K562 (cell line): ENCODE data around the gene NTN3. TPM values are rescaled to one million over a fixed set of nuclear protein-coding genes. Genes with fewer than 3 reads are reported as not detected.

ENCODE experiments used
- COPS2 ChIP-seq: fragments of 450-650 bp; conservative IDR thresholded peaks from 2 replicates; pipeline ENCODE4 v1.6.1; 2016; ENCODE audit warnings: mild to moderate bottlenecking, moderate library complexity
- HDAC8 ChIP-seq: fragments of 450-650 bp; IDR thresholded peaks from 2 replicates; pipeline ENCODE4 v1.6.1; 2016; ENCODE audit warnings: mild to moderate bottlenecking, missing genetic modification characterization, moderate library complexity, missing compliant biosample characterization
- RREB1 ChIP-seq: fragments of 250-450 bp; sonication (Bioruptor Pico); IDR thresholded peaks from 2 replicates; pipeline ENCODE4 v1.4.0; 2020
- SMARCA4 ChIP-seq: fragments of 450-650 bp; IDR thresholded peaks from 2 replicates; pipeline ENCODE4 v1.6.1; 2016
- ZBTB7A ChIP-seq: IDR thresholded peaks from 2 replicates; pipeline ENCODE4 v1.6.1; 2011; ENCODE audit warnings: low read depth, mild to moderate bottlenecking, low read length, moderate library complexity, borderline replicate concordance; ENCODE audit not compliant: control insufficient read depth
- ZFPM2 ChIP-seq: fragments of 250-450 bp; sonication (Bioruptor Pico); IDR thresholded peaks from 2 replicates; pipeline ENCODE4 v1.5.1; 2022; ENCODE audit warnings: mild to moderate bottlenecking
- ZNF165 ChIP-seq: fragments of 250-450 bp; sonication (Bioruptor Pico); IDR thresholded peaks from 2 replicates; pipeline ENCODE4 v1.4.0; 2020; ENCODE audit warnings: borderline replicate concordance
- ZNF175 ChIP-seq: fragments of 200-800 bp; sonication (Bioruptor generic); IDR thresholded peaks from 2 replicates; pipeline ENCODE4 v1.6.1; 2016; ENCODE audit warnings: low read depth, mild to moderate bottlenecking, missing genetic modification characterization, missing compliant biosample characterization
- ZNF253 ChIP-seq: fragments of 250-450 bp; sonication (Bioruptor Pico); conservative IDR thresholded peaks from 2 replicates; pipeline ENCODE4 v1.6.1; 2021; ENCODE audit warnings: mild to moderate bottlenecking
- ZNF398 ChIP-seq: fragments of 250-450 bp; sonication (Bioruptor Pico); IDR thresholded peaks from 2 replicates; pipeline ENCODE4 v1.8.0; 2021; ENCODE audit warnings: moderate library complexity, mild to moderate bottlenecking, inconsistent platforms
- ZNF518B ChIP-seq: fragments of 250-450 bp; sonication (Bioruptor Pico); IDR thresholded peaks from 2 replicates; pipeline ENCODE4 v1.5.0; 2021; ENCODE audit warnings: mild to moderate bottlenecking, moderate library complexity
- ZNF707 ChIP-seq: fragments of 250-450 bp; sonication (Bioruptor Pico); conservative IDR thresholded peaks from 2 replicates; pipeline ENCODE4 v1.8.0; 2022; ENCODE audit warnings: inconsistent platforms, mild to moderate bottlenecking, moderate library complexity
- polyA plus RNA-seq, 8 experiments: library from polyadenylated mRNA; depleted of rRNA in 4 of 8; stranded (reverse) in 5 of 8; unstranded in 3 of 8; fragments of >200 nt; fragmentation: Nextera tagmentation in 2 of 8; fragmentation: Illumina TruSeq in 1 of 8; extraction: Ambion mirVana in 2 of 8; extraction: Trizol in 1 of 8; gene quantifications; 2 replicates each; pipeline versions ENCODE4 v1.2.1 to v1.2.3, GENCODE V29; 2011 to 2014; ENCODE audit warnings: inconsistent platforms in 1 of 8, missing spikeins in 1 of 8
- total RNA-seq, 7 experiments: library from RNA; depleted of rRNA in 6 of 7; stranded (reverse); fragments of >200 nt in 6 of 7; fragmentation: Illumina TruSeq in 2 of 7; extraction: Trizol in 2 of 7; gene quantifications; 2 replicates each; pipeline versions ENCODE4 v1.2.1 to v1.2.3, GENCODE V29; 2011 to 2021; ENCODE audit warnings: low replicate concordance in 1 of 7
- TF ChIP-seq, protein P1 (sequence below): fragments of 450-650 bp; formaldehyde crosslinking; IDR thresholded peaks from 2 replicates; pipeline ENCODE4 v1.4.0; 2020; ENCODE audit warnings: mild to moderate bottlenecking, moderate library complexity

Gene NTN3
- total and polyA plus RNA-seq, 9 of the 15 experiments (the other 6 are each of a cell fraction or from before 2014, with no cell fraction given) = not detected

GRCh38 chr16:2474877-2475412 lies 3.8 kb downstream of the NTN3 start, which contains the start of gene TBC1D24 (continued):
- TF ChIP-seq RREB1 (CRISPR knock-in tag) (no peak), ZNF518B (CRISPR knock-in tag) (no peak), ZNF707 (CRISPR knock-in tag) (no peak), ZFPM2 (CRISPR knock-in tag) (no peak), ZNF165 (CRISPR knock-in tag) (no peak), ZBTB7A (0 out of 2 replicates have a peak, but pooled peaks have one; percentile 73), ZNF175 (CRISPR knock-in tag) (no peak), HDAC8 (no peak), ZNF253 (CRISPR knock-in tag) (no peak), ZNF398 (CRISPR knock-in tag) (no peak), COPS2 (no peak), SMARCA4 (no peak)
- TF ChIP-seq, protein P1, sequence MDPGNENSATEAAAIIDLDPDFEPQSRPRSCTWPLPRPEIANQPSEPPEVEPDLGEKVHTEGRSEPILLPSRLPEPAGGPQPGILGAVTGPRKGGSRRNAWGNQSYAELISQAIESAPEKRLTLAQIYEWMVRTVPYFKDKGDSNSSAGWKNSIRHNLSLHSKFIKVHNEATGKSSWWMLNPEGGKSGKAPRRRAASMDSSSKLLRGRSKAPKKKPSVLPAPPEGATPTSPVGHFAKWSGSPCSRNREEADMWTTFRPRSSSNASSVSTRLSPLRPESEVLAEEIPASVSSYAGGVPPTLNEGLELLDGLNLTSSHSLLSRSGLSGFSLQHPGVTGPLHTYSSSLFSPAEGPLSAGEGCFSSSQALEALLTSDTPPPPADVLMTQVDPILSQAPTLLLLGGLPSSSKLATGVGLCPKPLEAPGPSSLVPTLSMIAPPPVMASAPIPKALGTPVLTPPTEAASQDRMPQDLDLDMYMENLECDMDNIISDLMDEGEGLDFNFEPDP (CRISPR knock-in tag) = no peak
